ENCODE measurements around the gene CES5A.
"Not testable (repeated sequence)": the region's sequence is repeated elsewhere in the genome, so short reads cannot be mapped to it uniquely, and the experiment has no call there.

Gene CES5A

DNA sequence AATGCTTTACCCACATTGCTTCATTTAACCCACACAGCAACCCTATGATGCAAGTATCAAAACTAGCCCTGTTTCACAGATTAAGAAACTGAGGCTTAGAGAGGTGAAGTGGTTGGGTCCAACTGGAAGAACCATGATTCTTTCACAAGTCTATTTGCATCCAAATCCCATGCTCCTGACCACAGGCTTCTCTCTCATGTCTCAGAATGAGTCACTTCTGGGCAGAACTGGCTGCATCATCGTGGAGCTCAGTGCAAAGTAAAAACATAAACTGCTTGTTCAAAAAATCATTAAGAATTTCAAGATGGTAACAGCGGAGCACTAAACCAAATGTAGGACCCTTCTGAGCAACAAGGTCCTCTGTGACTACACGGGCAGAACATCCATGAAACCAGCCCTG lies 22.1 kb downstream of the CES5A start:
- H3K27me3 Mint-ChIP-seq = peaks cover 5% of the 10 kb centered on the region
- H3K36me3 Mint-ChIP-seq = no peaks in the 10 kb centered on the region
- no peak overlapping the region for H3K27ac Mint-ChIP-seq
- H3K4me3 Mint-ChIP-seq = no peak overlapping the region
- DNase-seq = no peak
- no peaks in the 10 kb centered on the region for H3K9me3 Mint-ChIP-seq
- H3K4me1 Mint-ChIP-seq = no peaks in the 10 kb centered on the region
- CTCF ChIA-PET = no interaction called here

DNA sequence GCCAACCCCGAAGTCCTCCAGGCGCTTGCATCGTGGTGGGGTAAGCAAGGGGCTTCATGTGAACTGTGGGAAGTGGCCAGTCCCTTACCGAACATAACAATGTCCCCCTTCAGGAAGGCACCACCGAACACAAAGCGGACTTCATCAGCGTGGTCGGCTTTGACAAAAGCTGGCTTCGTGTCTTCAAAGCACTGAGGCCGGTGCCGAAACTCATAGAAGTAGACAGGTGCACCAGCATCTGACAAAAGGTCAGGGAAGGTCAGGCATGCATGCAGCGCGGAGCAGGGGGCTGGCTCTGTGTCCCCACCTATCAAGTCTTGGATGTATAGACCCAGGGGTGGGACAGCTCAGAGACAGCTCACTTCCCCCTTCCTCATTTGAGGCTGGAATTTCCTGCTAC lies 25.6 kb downstream of the CES5A start:
- Mint-ChIP-seq H3K4me1 (no peaks in the 10 kb centered on the region), H3K27ac (no peak overlapping the region), H3K27me3 (peaks cover 15% of the 10 kb centered on the region), H3K4me3 (no peak overlapping the region), H3K36me3 (no peaks in the 10 kb centered on the region), H3K9me3 (no peaks in the 10 kb centered on the region)
- no peak for DNase-seq
- CTCF ChIA-PET = no interaction called here

DNA sequence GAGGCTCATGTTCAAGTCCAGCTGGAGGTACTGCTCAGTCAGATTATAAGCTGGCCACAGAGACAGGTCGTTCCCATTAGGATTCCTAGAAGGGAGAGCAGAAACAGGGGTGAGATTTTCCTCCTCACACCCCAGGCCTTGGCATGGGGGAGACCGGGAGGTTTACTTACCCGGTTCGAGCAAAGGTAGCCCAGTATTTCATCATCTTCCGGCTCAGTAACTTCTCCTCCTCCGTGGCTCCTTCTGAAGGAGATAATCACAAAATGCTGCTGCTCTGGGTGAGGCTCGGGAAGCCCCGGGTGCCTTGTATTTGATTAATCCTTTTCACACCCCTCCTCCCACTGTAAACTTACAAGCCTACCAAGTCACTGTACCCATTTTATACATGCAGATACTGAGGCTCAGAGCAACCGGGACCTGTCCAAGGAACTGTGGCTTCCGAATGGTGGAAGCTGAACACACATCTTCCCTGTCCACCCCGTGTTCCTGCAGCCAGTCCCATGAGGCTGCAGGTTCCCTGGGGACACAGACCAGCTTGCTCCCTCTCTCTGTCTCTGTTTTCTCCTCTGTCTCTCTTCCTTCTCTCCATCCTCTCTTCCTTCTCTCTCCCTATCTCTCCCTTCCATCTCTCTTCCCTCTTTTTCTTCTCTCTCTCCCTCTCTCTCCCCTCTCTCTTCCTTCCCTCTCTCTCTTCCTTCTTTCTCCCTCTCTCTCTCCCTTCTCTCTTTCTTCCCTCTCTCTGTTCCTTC lies 28.4 kb downstream of the CES5A start:
- Mint-ChIP-seq H3K4me1 (no peaks in the 10 kb centered on the region), H3K27me3 (peaks cover 15% of the 10 kb centered on the region), H3K4me3 (no peak overlapping the region), H3K9me3 (no peaks in the 10 kb centered on the region), H3K36me3 (no peaks in the 10 kb centered on the region), H3K27ac (no peak overlapping the region)
- CTCF ChIA-PET = no interaction called here
- no peak for DNase-seq

DNA sequence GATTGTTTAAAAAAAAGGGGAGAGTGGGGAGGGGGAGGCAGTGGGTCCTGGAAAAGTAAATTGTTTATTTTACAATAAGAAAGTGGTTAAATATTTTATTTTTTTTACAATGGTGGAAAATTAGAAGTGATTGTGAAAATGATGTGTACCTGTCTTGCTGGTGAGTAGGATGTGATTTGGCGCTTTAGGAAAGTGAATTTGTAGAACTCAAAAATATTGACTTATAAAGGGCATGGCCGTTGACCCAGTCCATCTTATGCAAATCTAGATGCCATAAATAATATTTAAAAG lies 32.1 kb downstream of the CES5A start:
- Mint-ChIP-seq H3K4me1 (peaks cover 3% of the 10 kb centered on the region), H3K36me3 (no peaks in the 10 kb centered on the region), H3K9me3 (no peaks in the 10 kb centered on the region), H3K27ac (no peak overlapping the region), H3K4me3 (no peak overlapping the region), H3K27me3 (peaks cover 16% of the 10 kb centered on the region)
- CTCF ChIA-PET = no interaction called here
- DNase-seq = no peak

DNA sequence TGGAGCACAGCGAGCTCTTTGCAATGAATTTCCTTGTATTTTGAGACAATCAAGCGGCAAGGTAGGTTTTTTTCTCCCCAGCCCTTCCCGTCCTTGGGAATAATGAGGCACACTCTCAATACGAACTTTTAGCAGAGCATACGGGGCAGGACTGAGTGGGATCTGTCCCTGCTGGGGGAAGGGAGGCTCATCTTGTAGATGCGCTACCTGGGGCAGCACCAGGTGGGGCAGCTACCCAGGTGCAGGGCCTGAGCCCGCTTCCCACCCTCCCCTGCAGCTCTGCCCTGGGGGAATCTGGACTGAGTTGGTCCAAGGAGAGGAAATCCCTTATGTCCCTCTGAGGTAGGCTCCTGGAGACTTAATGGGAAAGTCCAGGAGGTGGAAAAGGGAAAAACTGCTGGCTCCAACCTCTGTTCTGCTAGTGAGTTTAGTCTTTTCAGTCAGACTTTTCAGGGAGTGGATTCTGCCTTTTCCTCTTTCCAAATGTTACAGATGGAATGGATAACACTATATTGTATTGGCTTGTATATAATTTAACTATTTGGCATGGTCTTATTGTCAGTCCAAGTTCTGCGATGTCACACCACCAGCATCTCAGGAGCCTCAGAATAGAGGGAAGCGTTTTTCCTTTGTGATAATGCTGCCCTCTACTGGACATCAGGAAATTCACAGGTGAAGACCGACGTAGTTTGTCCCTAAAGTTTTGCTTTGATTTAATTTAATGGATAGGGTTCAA lies 32.6 kb downstream of the CES5A start:
- Mint-ChIP-seq H3K36me3 (no peaks in the 10 kb centered on the region), H3K9me3 (no peaks in the 10 kb centered on the region), H3K4me3 (no peak overlapping the region), H3K27ac (no peak overlapping the region), H3K27me3 (peaks cover 16% of the 10 kb centered on the region), H3K4me1 (peaks cover 3% of the 10 kb centered on the region)
- CTCF ChIA-PET = interaction anchor here (1.1 to 2.0 kb wide), 6 partner anchors 9 to 378 kb away, joined by 3 to 12 read pairs (median 4); no protein-coding TSS in a partner anchor
- DNase-seq = no peak

DNA sequence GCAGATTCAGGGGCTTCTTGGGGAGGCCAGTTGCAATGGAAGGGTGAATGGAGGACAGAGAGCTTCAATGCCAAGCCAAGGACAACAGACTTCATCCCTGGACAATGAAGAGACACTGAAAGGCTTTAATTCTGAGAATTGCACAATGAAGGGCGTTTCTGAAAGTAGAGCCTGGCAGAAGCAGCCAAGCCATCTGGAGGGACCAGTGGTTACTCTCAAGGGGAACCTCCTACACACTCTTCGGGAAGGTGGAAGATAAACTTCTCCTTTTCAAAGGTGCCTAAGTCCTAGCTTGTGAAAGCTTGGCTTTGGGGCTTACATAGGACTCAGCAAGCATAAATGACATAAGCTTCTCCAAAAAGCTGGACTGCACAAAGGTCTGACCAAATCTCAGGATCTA lies 36.1 kb downstream of the CES5A start:
- Mint-ChIP-seq H3K4me3 (no peak overlapping the region), H3K4me1 (peaks cover 3% of the 10 kb centered on the region), H3K36me3 (no peaks in the 10 kb centered on the region), H3K9me3 (no peaks in the 10 kb centered on the region), H3K27me3 (peaks cover 10% of the 10 kb centered on the region), H3K27ac (no peak overlapping the region)
- DNase-seq = no peak
- CTCF ChIA-PET = interaction anchor here (1.7 kb wide), 1 partner anchor 374 kb away, joined by 6 read pairs; no protein-coding TSS in a partner anchor

DNA sequence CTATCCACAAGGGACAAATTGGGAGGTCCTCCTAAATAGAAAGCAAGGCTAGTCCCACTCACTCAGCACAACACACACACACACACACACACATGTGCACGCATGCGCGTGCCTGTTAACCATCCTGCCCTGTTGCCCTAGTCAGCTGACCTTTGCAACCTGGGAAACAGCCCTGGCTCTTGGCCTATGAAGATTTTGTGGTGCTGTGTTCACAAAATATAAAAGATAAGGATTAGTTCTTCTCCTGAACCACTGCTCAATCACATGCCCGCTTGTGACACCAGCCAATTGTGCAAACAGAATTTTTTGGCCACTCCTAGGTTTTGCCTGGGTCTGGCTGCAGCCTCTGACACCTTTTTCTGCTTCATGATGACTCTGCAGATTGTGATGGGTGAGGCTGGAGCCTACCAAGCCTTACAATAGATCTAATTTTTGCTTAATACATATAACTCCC lies 39.0 kb downstream of the CES5A start:
- Mint-ChIP-seq H3K4me1 (peaks cover 3% of the 10 kb centered on the region), H3K36me3 (no peaks in the 10 kb centered on the region), H3K27ac (no peak overlapping the region), H3K9me3 (no peaks in the 10 kb centered on the region), H3K4me3 (no peak overlapping the region), H3K27me3 (peaks cover 10% of the 10 kb centered on the region)
- CTCF ChIA-PET = no interaction called here
- no peak for DNase-seq

DNA sequence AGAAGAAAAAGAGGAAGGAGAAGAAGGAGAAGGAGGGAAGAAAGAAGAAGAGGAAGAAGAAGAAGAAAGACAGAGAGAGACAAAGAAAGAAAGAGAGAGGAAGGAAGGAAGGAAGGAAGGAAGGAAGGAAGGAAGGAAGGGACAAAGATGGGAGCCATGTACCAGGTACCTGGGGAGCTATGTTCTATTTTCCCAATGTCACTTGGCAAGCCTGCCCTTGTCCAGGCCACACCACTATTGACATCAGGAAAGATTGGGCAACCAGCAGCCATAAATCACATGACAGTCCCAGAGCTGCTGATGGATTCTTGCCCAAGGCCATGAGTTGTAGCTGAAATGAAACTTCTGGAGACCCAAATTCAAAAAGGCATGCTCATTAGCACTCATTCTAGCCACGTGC lies 39.6 kb downstream of the CES5A start:
- Mint-ChIP-seq H3K27ac (no peak overlapping the region), H3K27me3 (peaks cover 10% of the 10 kb centered on the region), H3K36me3 (no peaks in the 10 kb centered on the region), H3K4me3 (no peak overlapping the region), H3K9me3 (no peaks in the 10 kb centered on the region), H3K4me1 (peaks cover 3% of the 10 kb centered on the region)
- CTCF ChIA-PET = no interaction called here
- no peak for DNase-seq

DNA sequence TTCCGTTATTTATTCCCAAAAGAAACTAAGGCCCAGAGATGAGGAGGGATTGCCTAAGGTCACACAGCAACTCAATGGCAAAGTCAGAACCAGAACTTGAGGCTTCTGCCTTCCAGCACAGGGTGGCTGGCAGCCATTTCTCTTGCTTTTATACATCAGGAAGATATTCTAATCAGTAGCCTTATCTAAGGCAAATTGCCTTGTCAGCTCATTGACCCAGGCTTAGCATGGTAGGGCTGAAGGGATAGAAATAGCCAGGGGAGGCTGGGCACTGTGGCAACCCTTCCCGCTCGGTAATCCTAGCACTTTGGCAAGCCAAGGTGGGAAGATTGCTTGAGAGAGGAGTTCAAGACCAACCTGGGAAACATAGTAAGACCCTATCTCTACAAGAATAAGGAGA lies 40.0 kb downstream of the CES5A start:
- DNase-seq, CTCF ChIA-PET, H3K4me3 Mint-ChIP-seq, H3K27ac Mint-ChIP-seq, H3K4me1 Mint-ChIP-seq, H3K9me3 Mint-ChIP-seq, H3K27me3 Mint-ChIP-seq, H3K36me3 Mint-ChIP-seq: not testable (repeated sequence)

DNA sequence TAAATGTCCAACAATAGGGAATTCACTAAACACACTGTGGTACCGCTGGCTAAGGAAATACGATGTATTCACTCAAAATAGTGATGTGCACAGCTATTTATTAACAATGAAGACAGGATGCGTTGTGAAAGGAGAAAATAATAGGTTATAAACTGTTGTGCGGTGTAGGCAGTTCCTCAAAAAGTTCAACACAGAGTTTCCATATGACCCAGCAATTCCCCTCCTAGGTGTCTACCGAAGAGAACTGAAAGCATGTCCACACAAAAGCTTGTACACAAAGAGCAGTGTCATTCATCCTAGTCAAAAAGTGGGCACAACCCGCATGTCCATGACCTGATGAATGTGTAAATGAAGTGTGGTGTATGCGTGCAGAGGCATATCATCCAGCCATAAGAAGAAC lies 41.1 kb downstream of the CES5A start:
- Mint-ChIP-seq H3K9me3 (no peaks in the 10 kb centered on the region), H3K4me3 (no peak overlapping the region), H3K27ac (no peak overlapping the region), H3K4me1 (no peaks in the 10 kb centered on the region), H3K36me3 (no peaks in the 10 kb centered on the region), H3K27me3 (peaks cover 3% of the 10 kb centered on the region)
- DNase-seq = no peak
- CTCF ChIA-PET = interaction anchor here (0.9 to 1.2 kb wide), 2 partner anchors 8 to 369 kb away, joined by 3 read pairs; no protein-coding TSS in a partner anchor

DNA sequence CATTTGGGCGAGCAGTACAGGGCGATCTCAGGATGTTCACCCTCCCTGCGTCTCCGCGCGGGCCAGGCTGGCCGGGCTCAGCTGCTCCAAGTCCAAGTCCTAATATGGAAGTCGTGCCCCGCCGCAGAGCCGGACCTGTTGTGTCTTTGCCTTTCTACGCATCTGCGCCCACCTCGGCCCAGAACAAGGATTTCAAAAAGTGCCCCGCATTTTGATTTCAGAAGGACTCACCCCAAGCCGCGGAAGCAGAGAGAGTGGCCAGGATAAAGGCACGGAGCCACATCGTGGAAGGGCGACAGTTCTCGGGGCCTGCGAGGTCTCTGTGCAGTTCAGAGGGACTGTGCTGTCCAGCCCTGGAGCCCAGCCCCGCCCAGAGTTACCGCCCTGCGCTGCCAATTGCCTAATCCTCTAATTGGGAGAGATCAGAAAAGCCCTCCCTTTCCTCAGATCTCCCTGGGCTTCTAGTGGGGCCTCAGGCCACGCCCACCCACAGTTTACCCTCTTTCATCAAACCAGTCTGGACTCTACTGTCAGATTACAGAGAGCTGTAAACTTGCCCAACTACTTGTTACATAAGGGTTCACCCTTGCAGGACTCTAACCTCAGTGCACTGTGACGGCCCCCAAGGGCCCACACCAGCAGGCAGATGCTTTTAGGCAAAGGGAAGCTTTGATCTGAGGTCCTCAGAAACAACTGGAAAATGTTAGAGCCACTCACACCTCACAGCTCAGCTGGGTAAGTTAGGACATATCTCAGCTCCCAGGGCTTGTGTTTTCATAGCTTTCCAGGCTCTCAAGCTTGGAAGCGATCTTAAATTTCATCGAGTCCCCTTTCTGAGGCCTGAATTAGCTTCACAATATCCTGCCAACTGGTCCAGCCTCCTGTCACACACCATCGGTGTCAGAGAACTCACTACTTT lies 42.1 kb downstream of the CES5A start, which contains the start of gene CES1:
TSS of gene CES1 (minus strand) at position 324 of the 919 bp plus-strand sequence. CDS start at position 283, 41 bp downstream.
- peaks cover 3% of the 10 kb centered on the region for H3K27me3 Mint-ChIP-seq
- H3K4me3 Mint-ChIP-seq = no peak within 1 kb of the TSS
- DNase-seq = no peak
- CTCF ChIA-PET = interaction anchor here (0.9 to 1.2 kb wide), 2 partner anchors 9 to 368 kb away, joined by 3 read pairs; no protein-coding TSS in a partner anchor
- H3K36me3 Mint-ChIP-seq = no peaks in the 10 kb centered on the region
- no peaks in the 10 kb centered on the region for H3K9me3 Mint-ChIP-seq
- no peak within 1 kb of the TSS for H3K27ac Mint-ChIP-seq
- no peaks in the 10 kb centered on the region for H3K4me1 Mint-ChIP-seq

DNA sequence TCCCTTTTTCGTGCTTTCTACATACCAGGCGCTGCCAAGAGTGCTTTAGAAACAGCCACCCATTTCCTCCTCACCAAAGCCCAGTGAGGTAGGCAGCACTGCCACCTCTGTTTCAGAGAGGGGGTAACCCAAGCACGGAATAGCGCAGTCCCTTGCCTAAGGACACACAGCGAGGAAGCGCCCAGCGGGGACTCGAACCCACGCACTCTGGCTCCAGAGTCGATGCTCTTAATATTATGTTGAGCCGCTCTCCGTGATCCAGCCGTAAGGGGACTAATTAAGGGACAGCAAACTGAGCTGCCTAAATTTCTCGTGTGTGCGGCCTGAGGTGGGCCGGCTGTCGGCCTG lies 42.8 kb downstream of the CES5A start:
- DNase-seq = no peak
- CTCF ChIA-PET = no interaction called here
- Mint-ChIP-seq H3K36me3 (no peaks in the 10 kb centered on the region), H3K27ac (no peak overlapping the region), H3K4me3 (no peak overlapping the region), H3K27me3 (peaks cover 3% of the 10 kb centered on the region), H3K9me3 (no peaks in the 10 kb centered on the region), H3K4me1 (no peaks in the 10 kb centered on the region)

DNA sequence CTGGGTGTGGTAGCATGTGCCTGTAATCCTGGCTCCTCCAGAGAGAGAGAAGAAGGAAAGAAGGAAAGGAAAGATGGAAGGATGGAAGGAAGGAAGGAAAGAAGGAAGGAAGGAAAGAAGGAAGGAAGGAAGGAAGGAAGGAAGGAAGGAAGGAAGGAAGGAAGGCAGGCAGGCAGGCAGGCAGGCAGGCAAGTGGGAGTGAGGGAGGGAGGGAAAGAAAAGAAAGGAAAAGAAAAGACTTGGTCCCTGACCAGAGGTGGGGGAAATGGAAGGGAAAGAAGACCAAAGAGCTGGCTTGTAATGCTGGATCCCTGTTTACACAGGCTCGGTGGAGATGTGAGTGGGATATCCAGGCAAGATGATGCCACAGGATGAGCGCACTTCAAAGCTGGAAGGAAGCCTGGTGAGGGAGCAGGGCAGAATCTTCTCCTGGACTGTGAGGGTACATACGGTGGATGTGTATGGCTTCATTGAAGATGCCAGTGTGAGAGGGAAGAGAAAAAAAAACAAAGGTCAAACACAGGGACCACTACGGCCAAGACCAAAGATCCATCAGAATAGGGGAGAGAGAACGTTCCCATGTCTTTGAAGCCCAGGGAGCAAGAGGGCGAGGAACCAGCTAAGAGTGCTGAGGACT lies 44.4 kb downstream of the CES5A start:
- no peak for DNase-seq
- Mint-ChIP-seq H3K4me3 (no peak overlapping the region), H3K27ac (no peak overlapping the region), H3K4me1 (no peaks in the 10 kb centered on the region), H3K9me3 (no peaks in the 10 kb centered on the region), H3K36me3 (no peaks in the 10 kb centered on the region), H3K27me3 (peaks cover 3% of the 10 kb centered on the region)
- CTCF ChIA-PET = no interaction called here

DNA sequence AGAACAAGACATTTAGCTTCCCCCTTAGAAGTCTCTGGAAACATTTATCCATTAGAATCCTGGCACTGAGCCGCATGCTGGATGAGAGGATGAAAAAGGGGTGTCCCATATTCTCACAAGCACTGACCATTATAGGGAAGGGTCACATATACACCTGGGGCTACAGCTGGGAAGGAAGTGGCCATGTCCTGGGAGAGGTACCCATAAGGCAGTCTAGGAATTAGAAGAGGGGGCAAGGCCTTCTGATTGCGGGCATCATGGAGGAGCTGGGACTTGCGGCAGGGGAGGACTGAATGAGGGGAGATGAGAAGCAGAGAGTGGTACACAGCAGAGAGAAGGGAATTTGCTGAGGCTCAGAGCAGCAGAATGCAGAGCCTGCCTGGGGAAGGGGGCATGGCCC lies 45.9 kb downstream of the CES5A start:
- not testable (repeated sequence) for H3K4me1 Mint-ChIP-seq, H3K4me3 Mint-ChIP-seq

More for the DNA sequence above, 45.9 kb downstream of the CES5A start:
- H3K27ac Mint-ChIP-seq, H3K36me3 Mint-ChIP-seq, CTCF ChIA-PET, H3K9me3 Mint-ChIP-seq, H3K27me3 Mint-ChIP-seq, DNase-seq: not testable (repeated sequence)

Measured in activated naive CD4-positive, alpha-beta T cell treated with anti-CD3 and anti-CD28 coated beads, Interleukin-2, amount 10 ng/mL, durations not matched to agents 7 days and 5 days (primary cell).